Transverse colon (tissue), 4 donors: ENCODE measurements around the gene KRT28.

ENCODE experiments used
- CTCF ChIP-seq, 5 experiments: fragments of 200-600 bp in 3 of 5; fragments of 450-650 bp in 2 of 5; sonication (generic) in 3 of 5; IDR thresholded peaks; 1 replicate in 2 of 5; 2 replicates in 3 of 5; pipeline ENCODE4 v1.5.1; 2016 to 2017; ENCODE audit warnings: antibody characterized with exemption in 5 of 5, inconsistent platforms in 3 of 5, mild to moderate bottlenecking in 2 of 5, moderate library complexity in 1 of 5
- POLR2AphosphoS5 ChIP-seq, 3 donors: sonication (generic); formaldehyde crosslinking; IDR thresholded peaks; one replicate each; pipeline ENCODE4 v1.6.1; 2016; ENCODE audit warnings: antibody characterized with exemption in 3 of 3

GRCh38 chr17:40812639-40813038 lies 12.9 kb upstream of the KRT28 start:
- no peak for TF ChIP-seq CTCF (IDR thresholded peaks at IDR 0.05)
- no peak for TF ChIP-seq POLR2AphosphoS5 (IDR thresholded peaks at IDR 0.05)
